GM12891 (cell line): ENCODE measurements around the gene HELLS. TPM values are rescaled to one million over a fixed set of nuclear protein-coding genes. Genes with fewer than 3 reads are reported as not detected.
"Not testable (repeated sequence)": the region's sequence is repeated elsewhere in the genome, so short reads cannot be mapped to it uniquely, and the experiment has no call there.

ENCODE experiments used
- DNase-seq: peaks from one replicate; pipeline ENCODE4 v3.0.0; 2011; ENCODE audit warnings: low spot score; ENCODE audit not compliant: insufficient read length
- FAIRE-seq: peaks from 2 replicates; lab custom pipeline; 2011; peaks lifted over from hg19 to GRCh38; lab: Jason Lieb, UNC
- PAX5 ChIP-seq: IDR thresholded peaks from 2 replicates; pipeline ENCODE4 v1.6.1; 2011; ENCODE audit warnings: low read length, moderate library complexity, mild to moderate bottlenecking; ENCODE audit not compliant: insufficient read depth, severe bottlenecking
- POLR2A ChIP-seq: IDR thresholded peaks from 2 replicates; pipeline ENCODE4 v1.6.1; 2011; ENCODE audit warnings: low read depth, low read length, control low read depth
- POLR2AphosphoS5 ChIP-seq: IDR thresholded peaks from 2 replicates; pipeline ENCODE4 v1.6.1; 2011; ENCODE audit warnings: low read depth, low read length, control low read depth
- POU2F2 ChIP-seq: IDR thresholded peaks from 2 replicates; pipeline ENCODE4 v1.6.1; 2011; ENCODE audit warnings: low read depth, mild to moderate bottlenecking, control low read depth, low read length, moderate library complexity
- SPI1 ChIP-seq: IDR thresholded peaks from 2 replicates; pipeline ENCODE4 v1.6.1; 2011; ENCODE audit warnings: low read depth, low read length, control low read depth
- TAF1 ChIP-seq: IDR thresholded peaks from 2 replicates; pipeline ENCODE4 v1.6.1; 2011; ENCODE audit warnings: low read depth, low read length, control low read depth
- polyA plus RNA-seq: library from polyadenylated mRNA; unstranded; fragments of >200 nt; gene quantifications from one replicate; pipeline ENCODE4 v1.2.1, GENCODE V29; 2012; ENCODE audit warnings: low read depth, missing spikeins, inconsistent platforms; ENCODE audit not compliant: missing spikeins

HELLS gene
- polyA plus RNA-seq: 26.5 TPM

DNA sequence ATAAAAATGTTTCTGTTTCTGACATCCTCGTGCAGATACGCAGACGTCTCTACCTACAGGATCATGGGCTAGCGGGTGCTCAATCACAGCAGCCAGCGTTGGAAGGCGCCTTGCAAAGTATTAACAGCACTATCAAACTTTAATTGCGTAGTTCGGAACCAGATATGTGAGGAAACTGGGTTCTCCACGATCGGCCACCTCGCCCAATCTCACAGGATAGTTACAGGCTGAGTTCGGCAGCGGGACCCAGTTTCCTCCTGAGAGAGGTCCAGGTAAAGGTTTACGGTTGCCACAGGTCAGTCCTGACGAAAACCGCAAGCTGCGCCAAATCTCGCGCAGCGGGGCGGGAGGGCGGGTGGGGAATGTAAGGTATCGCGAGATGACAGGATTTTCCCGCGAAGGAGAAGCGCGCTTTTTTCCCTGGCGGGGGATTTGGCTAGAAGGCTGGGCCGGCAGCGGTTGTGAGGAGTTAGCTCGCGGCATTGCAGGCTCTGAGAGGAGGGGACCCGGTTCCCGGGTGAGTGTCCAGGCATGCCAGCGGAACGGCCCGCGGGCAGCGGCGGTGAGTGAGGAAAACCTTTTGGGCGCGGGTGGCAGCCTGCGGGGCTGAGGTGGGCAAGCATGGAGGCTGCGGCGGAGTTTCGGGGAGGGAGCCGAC is at the start of gene HELLS:
Gene HELLS (plus strand): TSS at position 398 of the 658 bp plus-strand sequence. CDS start 134 bp downstream, at position 532.
- FAIRE-seq: peak; percentile 80
- peak; percentile 69 for DNase-seq
- TF ChIP-seq TAF1 (peak; percentile 79), POLR2A (peak; percentile 71), POU2F2 (no peak), POLR2AphosphoS5 (peak; percentile 81), SPI1 (no peak), PAX5 (no peak)

GRCh38 chr10:94496010-94496409 is 49.6 kb upstream of the HELLS start:
- FAIRE-seq: peak; percentile 47
- DNase-seq: no peak

DNA sequence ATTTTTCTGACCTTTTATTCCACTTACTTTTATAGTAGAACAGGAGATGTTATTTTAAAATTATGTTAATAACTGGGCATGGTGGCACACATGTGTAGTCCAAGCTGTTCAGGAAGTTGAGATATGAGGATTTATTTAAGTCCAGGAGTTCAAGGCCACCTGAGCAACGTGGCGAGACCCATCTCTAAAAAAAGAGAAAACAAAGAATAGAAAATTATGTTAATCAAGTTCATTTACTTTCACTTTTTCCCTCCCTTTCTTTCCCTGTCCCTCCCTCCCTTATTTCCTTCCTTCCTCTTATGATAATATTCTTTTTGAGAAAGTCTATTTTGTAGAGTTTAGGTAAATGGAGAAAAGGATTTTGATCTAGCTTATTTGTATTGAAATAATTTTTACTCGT is 48.9 kb upstream of the HELLS start:
- no peak for FAIRE-seq
- DNase-seq: no peak
- no peak for TF ChIP-seq POU2F2
- TF ChIP-seq PAX5: no peak
- no peak for TF ChIP-seq SPI1
- TF ChIP-seq POLR2AphosphoS5: no peak
- no peak for TF ChIP-seq TAF1

More at GRCh38 chr10:94496010-94496409, 49.6 kb upstream of the HELLS start:
- TF ChIP-seq POLR2A (no peak), POLR2AphosphoS5 (no peak), PAX5 (peak; percentile 34)

GRCh38 chr10:94500063-94500462 is 45.5 kb upstream of the HELLS start:
- TF ChIP-seq POLR2AphosphoS5: no peak
- no peak for FAIRE-seq
- no peak for DNase-seq

DNA sequence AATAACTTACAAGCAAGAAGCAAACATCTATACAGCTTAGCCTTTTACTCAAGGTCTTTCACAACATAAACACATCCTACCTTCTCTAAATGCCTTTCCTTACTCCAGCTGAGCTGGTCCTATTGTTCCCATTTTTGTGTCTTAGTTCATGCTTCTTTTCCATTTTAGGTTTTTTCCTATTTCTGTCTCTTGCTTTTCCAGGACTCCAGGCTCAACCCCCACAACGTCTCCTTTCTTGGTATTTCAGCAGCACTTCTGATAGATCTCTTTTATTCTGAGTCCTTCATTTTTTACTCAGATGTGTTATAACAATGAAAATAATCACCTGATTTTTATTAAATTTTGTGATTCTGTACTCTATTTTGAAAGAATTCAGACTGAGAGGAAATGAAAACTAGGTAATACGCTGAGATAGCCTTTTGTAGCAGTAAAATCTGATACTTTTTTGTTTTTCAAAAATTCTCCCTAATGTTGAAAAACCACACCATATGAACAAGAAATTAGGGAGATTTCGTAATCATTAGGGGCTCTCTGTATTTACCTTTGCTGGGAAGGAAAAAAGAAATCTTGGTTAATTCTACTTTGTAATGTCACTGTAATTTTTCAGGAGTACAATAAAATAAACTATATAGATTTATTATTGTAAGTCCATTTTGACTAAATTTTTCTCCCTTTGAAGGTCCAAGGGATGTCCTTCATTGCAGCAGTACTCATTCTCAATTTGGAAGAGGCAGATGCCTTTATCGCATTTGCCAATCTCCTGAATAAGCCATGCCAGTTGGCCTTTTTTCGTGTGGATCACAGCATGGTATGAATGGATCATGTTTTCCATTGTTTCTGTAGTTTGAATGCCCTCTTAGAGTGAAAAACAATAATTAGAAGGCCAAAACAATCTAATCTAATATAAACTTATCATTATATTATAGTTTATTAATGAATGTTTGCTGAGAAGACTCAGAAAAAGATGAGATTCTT is 24.0 kb upstream of the HELLS start:
- DNase-seq: no peak
- no peak for TF ChIP-seq POU2F2
- no peak for TF ChIP-seq POLR2AphosphoS5
- no peak for TF ChIP-seq SPI1
- TF ChIP-seq TAF1: no peak
- no peak for TF ChIP-seq PAX5
- no peak for TF ChIP-seq POLR2A
- FAIRE-seq: no peak

DNA sequence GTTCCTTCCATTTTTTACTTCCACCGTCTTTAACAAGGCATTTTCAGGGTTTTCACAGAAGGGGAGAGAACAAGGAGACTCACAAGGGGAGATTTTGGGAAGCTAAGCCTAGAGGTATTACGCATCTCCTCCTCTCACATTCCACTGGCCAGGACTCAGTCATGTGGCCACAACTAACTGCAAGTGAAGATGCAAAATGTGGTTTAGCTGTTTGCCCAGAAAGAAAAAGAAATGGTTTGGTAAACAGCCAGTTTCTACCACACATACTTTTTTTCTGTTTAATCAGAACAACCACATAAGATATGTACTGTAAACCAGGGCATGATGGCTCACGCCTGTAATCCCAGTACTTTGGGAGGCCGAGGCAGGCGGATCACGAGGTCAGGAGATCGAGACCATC is 21.4 kb upstream of the HELLS start:
- DNase-seq (no peak), FAIRE-seq (no peak)
- no peak for TF ChIP-seq PAX5

- TF ChIP-seq POU2F2: no peak
- TF ChIP-seq SPI1: no peak
- no peak for TF ChIP-seq POLR2AphosphoS5
- TF ChIP-seq TAF1: no peak
- no peak for TF ChIP-seq PAX5
- no peak for TF ChIP-seq POLR2A
- DNase-seq: no peak
- FAIRE-seq: no peak
Measured at GRCh38 chr10:94524711-94525110, 20.9 kb upstream of the HELLS start.

- FAIRE-seq, DNase-seq: not testable (repeated sequence)
Measured at GRCh38 chr10:94531550-94531949, 14.0 kb upstream of the HELLS start.

GRCh38 chr10:94533027-94533426 is 12.6 kb upstream of the HELLS start:
- TF ChIP-seq PAX5 (no peak), POLR2A (no peak), POLR2AphosphoS5 (no peak), SPI1 (no peak), TAF1 (no peak), POU2F2 (no peak)
- FAIRE-seq: no peak
- DNase-seq: no peak

DNA sequence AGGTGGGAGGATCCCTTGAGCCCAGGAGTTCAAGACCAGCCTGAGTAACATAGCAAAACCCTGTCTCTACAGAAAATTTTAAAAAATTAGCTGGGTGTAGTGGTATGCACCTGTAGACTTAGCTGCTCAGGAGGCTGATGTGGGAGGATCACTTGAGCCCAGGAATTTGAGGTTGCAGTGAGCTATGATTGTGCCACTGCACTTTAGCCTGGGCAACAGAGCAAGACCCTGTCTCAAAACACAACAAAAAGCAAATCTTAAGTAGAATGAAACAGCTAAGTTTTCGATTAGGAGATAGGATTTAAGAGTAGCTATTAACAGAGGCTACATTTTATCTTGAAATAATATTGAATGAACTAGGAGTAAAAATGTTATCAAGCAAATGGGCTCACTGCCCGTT is 3.3 kb upstream of the HELLS start:
- not testable (repeated sequence) for FAIRE-seq, DNase-seq

GRCh38 chr10:94546049-94546900 is 687 bp downstream of the HELLS start:
- peak; percentile 83 for FAIRE-seq
- DNase-seq: no peak
- 0 out of 2 replicates have a peak, but pooled peaks have one; percentile 2 for TF ChIP-seq POU2F2
- peak; percentile 4; the same call in 1 of the 2 replicates for TF ChIP-seq POLR2AphosphoS5
- no peak for TF ChIP-seq SPI1
- no peak for TF ChIP-seq TAF1
- TF ChIP-seq PAX5: no peak
- TF ChIP-seq POLR2A: 0 out of 2 replicates have a peak, but pooled peaks have one; percentile 21
